Neural progenitor cell (in vitro differentiated cells): ENCODE measurements around the gene CISTR. TPM values are rescaled to one million over a fixed set of nuclear protein-coding genes. Genes with fewer than 3 reads are reported as not detected.
A peak's percentile ranks its signal among the peaks of the same experiment; 100 is the strongest.

Source experiments
- DNase-seq: peaks from one replicate; pipeline ENCODE4 v3.0.0-alpha.2; 2016; ENCODE audit warnings: low spot score
- H2AFZ ChIP-seq: fragments of 200-600 bp; sonication (generic); replicated peaks from 2 replicates; pipeline ENCODE4 v1.6.1; 2016; ENCODE audit warnings: antibody characterized with exemption
- H3F3A ChIP-seq: fragments of 200-600 bp; sonication (generic); 2 replicates; pipeline ENCODE4 v1.6.1; 2016; ENCODE audit warnings: antibody characterized with exemption, low read depth
- H3K27ac ChIP-seq: fragments of 200-600 bp; sonication (generic); 2 replicates; pipeline ENCODE4 v1.5.1; 2016; ENCODE audit warnings: mild to moderate bottlenecking
- H3K27me3 ChIP-seq: fragments of 200-600 bp; sonication (generic); 2 replicates; pipeline ENCODE4 v1.6.1; 2016; ENCODE audit warnings: mild to moderate bottlenecking, moderate library complexity
- H3K36me3 ChIP-seq: fragments of 200-600 bp; sonication (generic); 2 replicates; pipeline ENCODE4 v1.5.1; 2016
- H3K4me1 ChIP-seq: fragments of 200-600 bp; sonication (generic); 2 replicates; pipeline ENCODE4 v1.6.1; 2016; ENCODE audit warnings: mixed run types
- H3K4me2 ChIP-seq: fragments of 200-600 bp; sonication (generic); 2 replicates; pipeline ENCODE4 v1.6.1; 2016
- H3K4me3 ChIP-seq: fragments of 200-600 bp; sonication (generic); 2 replicates; pipeline ENCODE4 v1.5.1; 2016
- H3K79me2 ChIP-seq: fragments of 200-600 bp; sonication (generic); 2 replicates; pipeline ENCODE4 v1.6.1; 2016; ENCODE audit warnings: low read depth
- H3K9ac ChIP-seq: fragments of 200-600 bp; sonication (generic); 2 replicates; pipeline ENCODE4 v1.6.1; 2016
- H3K9me3 ChIP-seq: fragments of 200-600 bp; sonication (generic); 2 replicates; pipeline ENCODE4 v1.5.1; 2016; ENCODE audit warnings: low read depth
- H4K20me1 ChIP-seq: fragments of 200-600 bp; sonication (generic); 2 replicates; pipeline ENCODE4 v1.6.1; 2016; ENCODE audit warnings: low read depth
- H3K27ac Mint-ChIP-seq: 3 replicates; pipeline ENCODE4 v1.8.0; 2021; ENCODE audit warnings: mixed read lengths
- H3K27me3 Mint-ChIP-seq: 2 replicates; pipeline ENCODE4 v1.8.0; 2022; ENCODE audit warnings: low read depth, mild to moderate bottlenecking, inconsistent platforms, moderate library complexity, mixed read lengths; ENCODE audit not compliant: insufficient read depth
- H3K36me3 Mint-ChIP-seq: 3 replicates; pipeline ENCODE4 v1.8.0; 2021; ENCODE audit warnings: mixed read lengths
- H3K4me1 Mint-ChIP-seq: 3 replicates; pipeline ENCODE4 v1.8.0; 2021; ENCODE audit warnings: mixed read lengths
- H3K4me3 Mint-ChIP-seq: 3 replicates; pipeline ENCODE4 v1.8.0; 2021; ENCODE audit warnings: mild to moderate bottlenecking, moderate library complexity, mixed read lengths
- H3K9me3 Mint-ChIP-seq: 3 replicates; pipeline ENCODE4 v1.8.0; 2020; ENCODE audit warnings: mixed read lengths
- EZH2 ChIP-seq: fragments of 200-600 bp; sonication (generic); IDR thresholded peaks from 2 replicates; pipeline ENCODE4 v1.6.1; 2017; ENCODE audit warnings: antibody characterized with exemption, mild to moderate bottlenecking, moderate library complexity
- EZH2phosphoT487 ChIP-seq: fragments of 200-600 bp; sonication (generic); IDR thresholded peaks from 2 replicates; pipeline ENCODE4 v1.6.1; 2017; ENCODE audit warnings: antibody characterized with exemption
- total RNA-seq: library from RNA; depleted of rRNA; stranded (reverse); fragments of >200 nt; gene quantifications from 2 replicates; pipeline ENCODE4 v1.2.3, GENCODE V29; 2015; ENCODE audit warnings: low replicate concordance
- TF ChIP-seq, protein P1 (sequence below): fragments of 200-600 bp; sonication (generic); IDR thresholded peaks from 2 replicates; pipeline ENCODE4 v1.5.1; 2017; ENCODE audit warnings: antibody characterized with exemption, mild to moderate bottlenecking

The CISTR gene
- total RNA-seq, 1 donor from 2014 or later, result not detected

DNA sequence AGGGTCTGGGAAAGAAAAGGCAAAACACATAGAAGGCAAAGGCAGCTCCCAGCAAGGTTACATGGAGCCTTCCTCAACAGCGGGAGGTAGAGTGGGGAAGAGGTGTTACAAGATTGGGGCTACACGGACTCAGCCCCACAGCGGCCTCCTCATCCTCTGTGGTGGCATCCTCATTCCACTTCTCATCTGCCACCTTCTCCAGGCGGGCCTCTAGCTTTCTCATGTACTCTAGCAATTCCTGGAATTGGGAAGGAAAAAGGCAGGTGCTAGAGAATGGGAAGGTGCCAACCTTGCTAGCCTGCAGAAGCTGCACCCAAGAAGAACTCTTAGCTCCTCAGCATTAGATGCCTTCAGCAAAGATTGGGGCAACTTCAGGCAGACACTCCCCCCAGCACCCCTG is 37.8 kb downstream of the CISTR start:
- no peaks in the 10 kb centered on the region for H3K79me2 ChIP-seq
- DNase-seq, result no peak
- Mint-ChIP-seq H3K27me3 (peaks cover 4% of the 10 kb centered on the region), H3K4me3 (no peak overlapping the region), H3K4me1 (peaks cover 16% of the 10 kb centered on the region), H3K27ac (no peak overlapping the region), H3K36me3 (peaks cover 22% of the 10 kb centered on the region), H3K9me3 (no peaks in the 10 kb centered on the region)
- H3K9me3 ChIP-seq, result no peaks in the 10 kb centered on the region
- no peak overlapping the region for H3K4me3 ChIP-seq
- no peak overlapping the region for H2AFZ ChIP-seq
- no peak overlapping the region for H3K27ac ChIP-seq
- TF ChIP-seq EZH2phosphoT487 (no peak), EZH2 (no peak)
- TF ChIP-seq, protein P1, sequence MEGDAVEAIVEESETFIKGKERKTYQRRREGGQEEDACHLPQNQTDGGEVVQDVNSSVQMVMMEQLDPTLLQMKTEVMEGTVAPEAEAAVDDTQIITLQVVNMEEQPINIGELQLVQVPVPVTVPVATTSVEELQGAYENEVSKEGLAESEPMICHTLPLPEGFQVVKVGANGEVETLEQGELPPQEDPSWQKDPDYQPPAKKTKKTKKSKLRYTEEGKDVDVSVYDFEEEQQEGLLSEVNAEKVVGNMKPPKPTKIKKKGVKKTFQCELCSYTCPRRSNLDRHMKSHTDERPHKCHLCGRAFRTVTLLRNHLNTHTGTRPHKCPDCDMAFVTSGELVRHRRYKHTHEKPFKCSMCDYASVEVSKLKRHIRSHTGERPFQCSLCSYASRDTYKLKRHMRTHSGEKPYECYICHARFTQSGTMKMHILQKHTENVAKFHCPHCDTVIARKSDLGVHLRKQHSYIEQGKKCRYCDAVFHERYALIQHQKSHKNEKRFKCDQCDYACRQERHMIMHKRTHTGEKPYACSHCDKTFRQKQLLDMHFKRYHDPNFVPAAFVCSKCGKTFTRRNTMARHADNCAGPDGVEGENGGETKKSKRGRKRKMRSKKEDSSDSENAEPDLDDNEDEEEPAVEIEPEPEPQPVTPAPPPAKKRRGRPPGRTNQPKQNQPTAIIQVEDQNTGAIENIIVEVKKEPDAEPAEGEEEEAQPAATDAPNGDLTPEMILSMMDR, result no peak
- no peaks in the 10 kb centered on the region for H3F3A ChIP-seq
- no peak overlapping the region for H3K9ac ChIP-seq
- no peaks in the 10 kb centered on the region for H4K20me1 ChIP-seq
- no peak overlapping the region for H3K4me2 ChIP-seq
- H3K27me3 ChIP-seq, result peaks cover 15% of the 10 kb centered on the region
- H3K4me1 ChIP-seq, result no peaks in the 10 kb centered on the region
- H3K36me3 ChIP-seq, result no peaks in the 10 kb centered on the region

DNA sequence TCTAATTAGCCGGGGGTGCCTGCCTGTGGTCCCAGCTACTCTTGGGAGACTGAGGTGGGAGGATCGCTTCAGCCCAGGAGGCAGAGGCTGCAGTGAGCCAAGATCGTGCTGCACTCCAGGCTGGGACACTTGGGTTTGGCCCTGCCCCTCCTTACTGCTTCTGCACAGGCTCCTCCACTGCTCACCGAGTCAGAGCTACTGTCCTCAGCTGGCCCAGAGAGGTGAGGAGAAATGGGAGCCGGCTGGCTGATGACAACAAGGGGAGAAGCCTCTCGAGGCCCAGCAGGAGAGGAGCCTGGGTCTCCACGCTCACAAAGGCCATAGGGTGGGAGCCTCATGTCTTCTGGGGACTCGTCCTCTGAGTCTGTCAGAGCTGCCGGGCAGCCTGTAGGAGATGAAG is 38.3 kb downstream of the CISTR start:
- H3K9me3 ChIP-seq, result no peaks in the 10 kb centered on the region
- TF ChIP-seq, protein P1, result no peak
- TF ChIP-seq EZH2 (no peak), EZH2phosphoT487 (no peak)

DNA sequence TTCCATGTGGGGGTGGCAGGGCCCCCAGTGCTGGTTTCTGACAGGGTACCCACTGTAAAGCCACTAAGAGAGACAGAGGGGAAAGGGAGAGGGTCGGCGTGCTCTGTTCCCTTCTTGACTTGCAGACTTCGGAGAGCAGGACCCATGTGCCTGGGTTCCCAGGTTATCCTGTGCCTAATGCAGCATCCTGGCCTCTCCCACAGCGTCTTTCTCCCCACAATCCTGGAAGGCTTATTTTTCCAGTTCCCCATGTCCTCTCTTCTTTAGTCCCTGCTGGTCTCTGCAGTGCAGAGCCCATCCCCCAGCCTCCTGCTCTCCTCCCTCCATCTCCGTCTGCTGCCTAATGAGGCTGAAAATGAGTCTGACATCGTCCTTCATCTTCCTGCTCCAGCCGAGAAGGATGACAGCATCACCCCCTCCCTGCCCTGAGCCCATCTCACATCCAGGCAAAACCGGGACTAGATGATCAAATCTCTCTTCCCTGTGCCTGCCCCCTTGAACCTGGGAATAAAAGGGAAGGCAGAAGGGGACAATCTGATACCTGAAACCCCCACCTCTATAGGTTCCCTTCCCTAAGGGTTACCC is 39.6 kb downstream of the CISTR start:
- Histone ChIP-seq H3K79me2 (no peaks in the 10 kb centered on the region), H3K9me3 (no peaks in the 10 kb centered on the region), H3K4me2 (no peak overlapping the region), H3K4me3 (no peak overlapping the region), H3K9ac (no peak overlapping the region), H4K20me1 (no peaks in the 10 kb centered on the region), H3K36me3 (no peaks in the 10 kb centered on the region), H3F3A (no peaks in the 10 kb centered on the region), H3K27ac (no peak overlapping the region), H3K4me1 (no peaks in the 10 kb centered on the region), H3K27me3 (peaks cover 34% of the 10 kb centered on the region), H2AFZ (no peak overlapping the region)
- Mint-ChIP-seq H3K36me3 (peaks cover 19% of the 10 kb centered on the region), H3K4me3 (no peak overlapping the region), H3K4me1 (peaks cover 16% of the 10 kb centered on the region), H3K27me3 (peaks cover 9% of the 10 kb centered on the region), H3K27ac (peak overlapping the region; percentile 5), H3K9me3 (no peaks in the 10 kb centered on the region)
- DNase-seq, result peak; percentile 20
- TF ChIP-seq EZH2phosphoT487 (no peak), EZH2 (no peak)
- TF ChIP-seq, protein P1, result no peak

More for the DNA sequence above, 38.3 kb downstream of the CISTR start:
- Mint-ChIP-seq H3K36me3 (peaks cover 22% of the 10 kb centered on the region), H3K27ac (no peak overlapping the region), H3K27me3 (peaks cover 5% of the 10 kb centered on the region), H3K4me1 (peaks cover 16% of the 10 kb centered on the region), H3K4me3 (no peak overlapping the region), H3K9me3 (no peaks in the 10 kb centered on the region)
- H3K27ac ChIP-seq, result no peak overlapping the region
- no peak overlapping the region for H3K4me3 ChIP-seq
- H3K4me2 ChIP-seq, result no peak overlapping the region
- H2AFZ ChIP-seq, result no peak overlapping the region
- H4K20me1 ChIP-seq, result no peaks in the 10 kb centered on the region
- no peak for DNase-seq
- no peaks in the 10 kb centered on the region for H3F3A ChIP-seq
- H3K27me3 ChIP-seq, result peaks cover 20% of the 10 kb centered on the region
- no peak overlapping the region for H3K9ac ChIP-seq
- H3K36me3 ChIP-seq, result no peaks in the 10 kb centered on the region
- no peaks in the 10 kb centered on the region for H3K4me1 ChIP-seq
- no peaks in the 10 kb centered on the region for H3K79me2 ChIP-seq
